Activated CD8-positive, alpha-beta memory T cell treated with anti-CD3 and anti-CD28 coated beads for 4 hours (primary cell): ENCODE measurements around the gene BBS1.
"Not testable (repeated sequence)": the region's sequence is repeated elsewhere in the genome, so short reads cannot be mapped to it uniquely, and the experiment has no call there.

Experiments used
- DNase-seq, 2 donors: peaks; one replicate each; pipeline ENCODE4 v3.0.0-alpha.2; 2020; ENCODE audit warnings: low read depth in 2 of 2

BBS1 gene

GRCh38 chr11:66524304-66525040, 14.0 kb downstream of the BBS1 start:
- no peak for DNase-seq

GRCh38 chr11:66529069-66529468, 18.6 kb downstream of the BBS1 start:
- no peak for DNase-seq

GRCh38 chr11:66529655-66530054, 19.2 kb downstream of the BBS1 start:
- DNase-seq = no peak

GRCh38 chr11:66530927-66531709, 20.7 kb downstream of the BBS1 start:
- no peak for DNase-seq

- no peak for DNase-seq
Measured at GRCh38 chr11:66531841-66532240, 21.4 kb downstream of the BBS1 start.

- DNase-seq = no peak
Measured at GRCh38 chr11:66532784-66533183, 22.3 kb downstream of the BBS1 start.

- DNase-seq = no peak
Measured at GRCh38 chr11:66539170-66539869, 28.9 kb downstream of the BBS1 start.

- no peak for DNase-seq
Measured at GRCh38 chr11:66539870-66540213, 29.4 kb downstream of the BBS1 start.

GRCh38 chr11:66540598-66540997, 30.2 kb downstream of the BBS1 start:
- not testable (repeated sequence) for DNase-seq

GRCh38 chr11:66541892-66542291, 31.5 kb downstream of the BBS1 start:
- no peak for DNase-seq

- no peak for DNase-seq
Measured at GRCh38 chr11:66542362-66542761, 31.9 kb downstream of the BBS1 start.

GRCh38 chr11:66543263-66544107, 33.0 kb downstream of the BBS1 start:
- DNase-seq = peak; percentile 20 to 39

- not testable (repeated sequence) for DNase-seq
Measured at GRCh38 chr11:66544952-66545351, 34.5 kb downstream of the BBS1 start.

- DNase-seq = peak; percentile 58 to 73
Measured at GRCh38 chr11:66545701-66546367, 35.4 kb downstream of the BBS1 start, which contains the start of gene ZDHHC24. ZDHHC24 (minus strand) TSS chr11:66546048; CDS start chr11:66546003, 45 bp downstream.

GRCh38 chr11:66546368-66546965, 36.0 kb downstream of the BBS1 start, which contains the start of gene ACTN3:
ACTN3 (plus strand) TSS chr11:66546903; CDS start chr11:66546938, 35 bp downstream.
- no peak for DNase-seq

GRCh38 chr11:66546966-66547661, 36.7 kb downstream of the BBS1 start:
- DNase-seq = no peak

GRCh38 chr11:66547662-66548009, 37.2 kb downstream of the BBS1 start:
- no peak for DNase-seq

GRCh38 chr11:66548041-66548440, 37.6 kb downstream of the BBS1 start:
- no peak for DNase-seq

GRCh38 chr11:66548774-66549630, 38.6 kb downstream of the BBS1 start:
- DNase-seq = no peak
